HCT116 (cell line): Measurements from ENCODE around the gene GRIK4. TPM values are rescaled to one million over a fixed set of nuclear protein-coding genes. Genes with fewer than 3 reads are reported as not detected.

Experiments used
- ATAC-seq: fragments of 200-7000 bp; cut with Tn5 transposase; 2 replicates; pipeline ENCODE4 v1.9.1; 2020; ENCODE audit warnings: mild to moderate bottlenecking, moderate library complexity
- BruUV-seq: library from RNA; stranded (reverse); fragments of 400-500 nt; replicated peaks from 2 replicates; lab custom pipeline; 2021; lab: Mats Ljungman, UMichigan
- CTCF ChIA-PET: fragments of 300-600 bp; sonication (Branson Sonifier 250); formaldehyde crosslinking; loops from one replicate; lab custom pipeline; 2021; ENCODE audit warnings: antibody characterized with exemption; lab: Charles Lee
- POLR2A ChIA-PET: fragments of 300-600, 350-600 bp; sonication (Branson Sonifier 250); formaldehyde crosslinking; loops from one replicate; lab custom pipeline; 2021; ENCODE audit warnings: antibody characterized with exemption; lab: Charles Lee
- RAD21 ChIA-PET, 2 experiments: fragments of 300-600 bp; sonication (Branson Sonifier 250); formaldehyde crosslinking; loops; one replicate each; lab custom pipeline; 2023; ENCODE audit warnings: low total read pairs in 2 of 2; ENCODE audit not compliant: uncharacterized antibody in 2 of 2, unreplicated experiment in 2 of 2, low non-redundant PET in 1 of 2; lab: Charles Lee
- DNase-seq: peaks from one replicate; pipeline ENCODE4 v3.0.0-alpha.2; 2010; ENCODE audit warnings: low read depth, low spot score
- H2AFZ ChIP-seq: fragments of 200-600 bp; shearing (Covaris generic), sonication (generic); 2 replicates; pipeline ENCODE4 v1.6.1; 2017; ENCODE audit warnings: low read depth, mixed run types, mixed read lengths, antibody characterized with exemption, low read length; ENCODE audit not compliant: poor library complexity, severe bottlenecking
- H3K27ac ChIP-seq: 2 replicates; pipeline ENCODE4 v1.5.1; 2012; ENCODE audit warnings: low read depth, low read length
- H3K27me3 ChIP-seq: fragments of 200-600 bp; sonication (generic); 2 replicates; pipeline ENCODE4 v1.6.1; 2016; ENCODE audit warnings: mixed run types, low read length, mixed read lengths; ENCODE audit not compliant: insufficient read depth
- H3K36me3 ChIP-seq, 2 experiments: fragments of 200-500 bp in 1 of 2; fragments of 200-600 bp in 1 of 2; sonication (Bioruptor generic) in 1 of 2; sonication (generic) in 1 of 2; 2 replicates each; pipeline versions ENCODE4 v1.5.1 to v1.6.1; 2014 to 2016; ENCODE audit warnings: low read length in 2 of 2, inconsistent platforms in 1 of 2, mixed read lengths in 1 of 2, mixed run types in 1 of 2; ENCODE audit not compliant: insufficient read depth in 2 of 2, control insufficient read depth in 1 of 2
- H3K4me1 ChIP-seq, 2 experiments: fragments of 200-600 bp in 1 of 2; sonication (generic) in 1 of 2; 2 replicates each; pipeline versions ENCODE4 v1.5.1 to v1.6.1; 2012 to 2017; ENCODE audit warnings: low read length in 2 of 2, inconsistent platforms in 1 of 2, mild to moderate bottlenecking in 1 of 2, mixed read lengths in 1 of 2, mixed run types in 1 of 2, moderate library complexity in 1 of 2; ENCODE audit not compliant: insufficient read depth in 2 of 2, control insufficient read depth in 1 of 2
- H3K4me2 ChIP-seq: fragments of 200-600 bp; sonication (generic); 2 replicates; pipeline ENCODE4 v1.6.1; 2017; ENCODE audit warnings: mixed run types, low read length, mixed read lengths
- H3K4me3 ChIP-seq, 2 experiments: fragments of 200-600 bp in 1 of 2; sonication (generic) in 1 of 2; replicated peaks in 1 of 2; 2 replicates each; pipeline ENCODE4 v1.5.1; 2011 to 2016; ENCODE audit warnings: low read length in 2 of 2, control low read depth in 1 of 2, low read depth in 1 of 2, mild to moderate bottlenecking in 1 of 2, mixed read lengths in 1 of 2, mixed run types in 1 of 2
- H3K79me2 ChIP-seq: fragments of 200-600 bp; sonication (generic); 2 replicates; pipeline ENCODE4 v1.6.1; 2017; ENCODE audit warnings: mild to moderate bottlenecking, mixed run types, low read length, moderate library complexity, mixed read lengths; ENCODE audit not compliant: insufficient read depth
- H3K9ac ChIP-seq: fragments of 200-600 bp; sonication (generic); 2 replicates; pipeline ENCODE4 v1.6.1; 2016; ENCODE audit warnings: low read length, mixed read lengths
- H3K9me2 ChIP-seq: fragments of 200-600 bp; sonication (generic), shearing (Covaris generic); 2 replicates; pipeline ENCODE4 v1.6.1; 2017; ENCODE audit warnings: mixed run types, mild to moderate bottlenecking, moderate library complexity; ENCODE audit not compliant: insufficient read depth
- H3K9me3 ChIP-seq, 2 experiments: fragments of 200-500 bp in 1 of 2; fragments of 200-600 bp in 1 of 2; sonication (Bioruptor generic) in 1 of 2; sonication (generic) in 1 of 2; 2 replicates each; pipeline ENCODE4 v1.6.1; 2014 to 2017; ENCODE audit warnings: low read length in 2 of 2, mixed read lengths in 2 of 2, inconsistent platforms in 1 of 2, low read depth in 1 of 2, mild to moderate bottlenecking in 1 of 2, mixed run types in 1 of 2, moderate library complexity in 1 of 2; ENCODE audit not compliant: control insufficient read depth in 1 of 2, insufficient read depth in 1 of 2
- H4K20me1 ChIP-seq: fragments of 200-600 bp; sonication (generic), shearing (Covaris generic); 2 replicates; pipeline ENCODE4 v1.6.1; 2017; ENCODE audit warnings: mixed run types, mild to moderate bottlenecking, moderate library complexity; ENCODE audit not compliant: insufficient read depth
- CBX3 ChIP-seq: IDR thresholded peaks from 2 replicates; pipeline ENCODE4 v1.6.1; 2012; ENCODE audit warnings: low read depth
- CEBPB ChIP-seq: IDR thresholded peaks from 2 replicates; pipeline ENCODE4 v1.6.1; 2012; ENCODE audit warnings: low read depth
- EGR1 ChIP-seq: IDR thresholded peaks from 2 replicates; pipeline ENCODE4 v1.6.1; 2012; ENCODE audit warnings: low read depth
- EZH2 ChIP-seq: fragments of 200-600 bp; sonication (generic); IDR thresholded peaks from 2 replicates; pipeline ENCODE4 v1.6.1; 2017; ENCODE audit warnings: antibody characterized with exemption, mixed run types
- FOSL1 ChIP-seq: IDR thresholded peaks from 2 replicates; pipeline ENCODE4 v1.6.1; 2012; ENCODE audit warnings: low read depth
- POLR2A ChIP-seq: IDR thresholded peaks from 2 replicates; pipeline ENCODE4 v1.7.0; 2011; ENCODE audit warnings: borderline replicate concordance; ENCODE audit not compliant: insufficient read depth, insufficient read length; ENCODE audit errors: extremely low read depth
- RAD21 ChIP-seq: IDR thresholded peaks from 2 replicates; pipeline ENCODE4 v1.6.1; 2012; ENCODE audit warnings: low read depth, mild to moderate bottlenecking
- SIN3A ChIP-seq: IDR thresholded peaks from 2 replicates; pipeline ENCODE4 v1.6.1; 2012; ENCODE audit warnings: low read depth
- SP1 ChIP-seq: IDR thresholded peaks from 2 replicates; pipeline ENCODE4 v1.6.1; 2012; ENCODE audit warnings: low read depth
- TCF7L2 ChIP-seq: IDR thresholded peaks from 2 replicates; pipeline ENCODE4 v1.7.0; 2011; ENCODE audit warnings: borderline replicate concordance, inconsistent platforms; ENCODE audit not compliant: insufficient read depth, insufficient read length; ENCODE audit errors: extremely low read depth
- YY1 ChIP-seq: IDR thresholded peaks from 2 replicates; pipeline ENCODE4 v1.6.1; 2011; ENCODE audit warnings: low read length, low read depth, moderate library complexity, mild to moderate bottlenecking; ENCODE audit not compliant: insufficient replicate concordance; ENCODE audit errors: extremely low read depth
- ZNF274 ChIP-seq: fragments of 200-500 bp; sonication (Bioruptor generic); IDR thresholded peaks from 2 replicates; pipeline ENCODE4 v1.6.1; 2014; ENCODE audit warnings: mild to moderate bottlenecking, low read depth, low read length, inconsistent platforms
- intact Hi-C: fragments of 100-400 bp; cut with micrococcal nuclease; formaldehyde crosslinking; loops from 2 replicates; pipeline ENCODE4 v1.10.0; 2022
- total RNA-seq: library from RNA; stranded (reverse); gene quantifications from one replicate; pipeline ENCODE4 v1.2.1, GENCODE V29; 2021; ENCODE audit not compliant: unreplicated experiment
- TF ChIP-seq, protein P1 (sequence below): IDR thresholded peaks from 2 replicates; pipeline ENCODE4 v1.6.1; 2012
- TF ChIP-seq, protein P2 (sequence below), 3 experiments: fragments of 200-600 bp in 1 of 3; sonication (generic) in 1 of 3; IDR thresholded peaks in 2 of 3; conservative IDR thresholded peaks in 1 of 3; 2 replicates each; pipeline ENCODE4 v1.5.1; 2012 to 2017; ENCODE audit warnings: low read depth in 2 of 3, low read length in 2 of 3, antibody characterized with exemption in 1 of 3, borderline replicate concordance in 1 of 3, control low read depth in 1 of 3, mild to moderate bottlenecking in 1 of 3, mixed read lengths in 1 of 3, mixed run types in 1 of 3, moderate library complexity in 1 of 3; ENCODE audit not compliant: insufficient read depth in 1 of 3
- TF ChIP-seq, protein P3 (sequence below): IDR thresholded peaks from 2 replicates; pipeline ENCODE4 v1.6.1; 2011; ENCODE audit warnings: mild to moderate bottlenecking, low read length, moderate library complexity; ENCODE audit not compliant: insufficient replicate concordance; ENCODE audit errors: extremely low read depth
- TF ChIP-seq, protein P4 (sequence below): IDR thresholded peaks from 2 replicates; pipeline ENCODE4 v1.6.1; 2012

GRIK4 gene
- total RNA-seq, 1 experiment from 2014 or later = 0.52 TPM

DNA sequence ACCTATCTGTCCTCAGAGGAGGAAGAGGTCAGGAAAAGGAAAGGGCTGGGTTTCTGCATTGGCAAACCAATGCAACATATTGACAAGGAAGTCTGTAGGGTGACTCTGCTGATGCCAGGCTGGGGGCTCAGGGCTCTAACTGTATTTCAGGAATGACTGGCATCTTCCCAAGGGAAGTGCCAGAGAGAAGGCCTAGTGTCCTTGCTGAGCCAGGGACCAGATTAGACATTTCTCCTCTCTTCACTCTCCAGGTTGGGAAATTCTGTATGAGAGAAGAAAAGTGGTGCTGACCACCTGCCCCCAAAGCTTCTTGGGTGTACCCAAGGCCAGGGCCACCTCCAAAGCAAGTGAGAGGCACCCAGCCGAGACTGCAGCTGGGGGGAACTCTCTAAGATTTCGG, 27.2 kb downstream of the GRIK4 start:
- Histone ChIP-seq H3K9me3 (peaks cover 0 to 5% of the 10 kb centered on the region in 2 experiments; a peak in 1 of 4 replicates), H3K9me2 (no peaks in the 10 kb centered on the region), H2AFZ (no peak overlapping the region), H3K36me3 (no peaks in the 10 kb centered on the region), H3K79me2 (no peaks in the 10 kb centered on the region), H3K27me3 (no peaks in the 10 kb centered on the region), H3K27ac (no peak overlapping the region), H3K4me3 (no peak overlapping the region), H3K9ac (no peak overlapping the region), H3K4me2 (no peak overlapping the region), H3K4me1 (peaks cover 13 to 15% of the 10 kb centered on the region in 2 experiments), H4K20me1 (no peaks in the 10 kb centered on the region)
- no peak for ATAC-seq
- POLR2A ChIA-PET = no interaction called here
- intact Hi-C loops = no loop called here
- no peak for DNase-seq
- CTCF ChIA-PET = interaction anchor here (1.3 kb wide), 1 partner anchor 9 kb away, joined by 3 read pairs; no protein-coding TSS in a partner anchor
- no peak for TF ChIP-seq CEBPB
- TF ChIP-seq TCF7L2 = no peak
- TF ChIP-seq, protein P1, sequence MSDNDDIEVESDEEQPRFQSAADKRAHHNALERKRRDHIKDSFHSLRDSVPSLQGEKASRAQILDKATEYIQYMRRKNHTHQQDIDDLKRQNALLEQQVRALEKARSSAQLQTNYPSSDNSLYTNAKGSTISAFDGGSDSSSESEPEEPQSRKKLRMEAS = no peak
- TF ChIP-seq RAD21 = no peak
- TF ChIP-seq YY1 = no peak
- TF ChIP-seq, protein P2, sequence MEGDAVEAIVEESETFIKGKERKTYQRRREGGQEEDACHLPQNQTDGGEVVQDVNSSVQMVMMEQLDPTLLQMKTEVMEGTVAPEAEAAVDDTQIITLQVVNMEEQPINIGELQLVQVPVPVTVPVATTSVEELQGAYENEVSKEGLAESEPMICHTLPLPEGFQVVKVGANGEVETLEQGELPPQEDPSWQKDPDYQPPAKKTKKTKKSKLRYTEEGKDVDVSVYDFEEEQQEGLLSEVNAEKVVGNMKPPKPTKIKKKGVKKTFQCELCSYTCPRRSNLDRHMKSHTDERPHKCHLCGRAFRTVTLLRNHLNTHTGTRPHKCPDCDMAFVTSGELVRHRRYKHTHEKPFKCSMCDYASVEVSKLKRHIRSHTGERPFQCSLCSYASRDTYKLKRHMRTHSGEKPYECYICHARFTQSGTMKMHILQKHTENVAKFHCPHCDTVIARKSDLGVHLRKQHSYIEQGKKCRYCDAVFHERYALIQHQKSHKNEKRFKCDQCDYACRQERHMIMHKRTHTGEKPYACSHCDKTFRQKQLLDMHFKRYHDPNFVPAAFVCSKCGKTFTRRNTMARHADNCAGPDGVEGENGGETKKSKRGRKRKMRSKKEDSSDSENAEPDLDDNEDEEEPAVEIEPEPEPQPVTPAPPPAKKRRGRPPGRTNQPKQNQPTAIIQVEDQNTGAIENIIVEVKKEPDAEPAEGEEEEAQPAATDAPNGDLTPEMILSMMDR (IDR thresholded peaks at IDR 0.05 in 2 of 3, conservative IDR thresholded peaks at IDR 0.05 in 1 of 3; ENCODE audit: borderline replicate concordance in 1 of 3, insufficient read depth in 1 of 3, low read depth in 2 of 3, low read length in 2 of 3) = no peak
- TF ChIP-seq, protein P3, sequence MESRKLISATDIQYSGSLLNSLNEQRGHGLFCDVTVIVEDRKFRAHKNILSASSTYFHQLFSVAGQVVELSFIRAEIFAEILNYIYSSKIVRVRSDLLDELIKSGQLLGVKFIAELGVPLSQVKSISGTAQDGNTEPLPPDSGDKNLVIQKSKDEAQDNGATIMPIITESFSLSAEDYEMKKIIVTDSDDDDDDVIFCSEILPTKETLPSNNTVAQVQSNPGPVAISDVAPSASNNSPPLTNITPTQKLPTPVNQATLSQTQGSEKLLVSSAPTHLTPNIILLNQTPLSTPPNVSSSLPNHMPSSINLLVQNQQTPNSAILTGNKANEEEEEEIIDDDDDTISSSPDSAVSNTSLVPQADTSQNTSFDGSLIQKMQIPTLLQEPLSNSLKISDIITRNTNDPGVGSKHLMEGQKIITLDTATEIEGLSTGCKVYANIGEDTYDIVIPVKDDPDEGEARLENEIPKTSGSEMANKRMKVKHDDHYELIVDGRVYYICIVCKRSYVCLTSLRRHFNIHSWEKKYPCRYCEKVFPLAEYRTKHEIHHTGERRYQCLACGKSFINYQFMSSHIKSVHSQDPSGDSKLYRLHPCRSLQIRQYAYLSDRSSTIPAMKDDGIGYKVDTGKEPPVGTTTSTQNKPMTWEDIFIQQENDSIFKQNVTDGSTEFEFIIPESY = no peak
- TF ChIP-seq ZNF274 = no peak
- TF ChIP-seq EZH2 = no peak
- no peak for TF ChIP-seq FOSL1
- no peak for TF ChIP-seq SP1
- no peak for TF ChIP-seq POLR2A
- TF ChIP-seq, protein P4, sequence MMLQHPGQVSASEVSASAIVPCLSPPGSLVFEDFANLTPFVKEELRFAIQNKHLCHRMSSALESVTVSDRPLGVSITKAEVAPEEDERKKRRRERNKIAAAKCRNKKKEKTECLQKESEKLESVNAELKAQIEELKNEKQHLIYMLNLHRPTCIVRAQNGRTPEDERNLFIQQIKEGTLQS = no peak
- no peak for TF ChIP-seq CBX3
- no peak for TF ChIP-seq SIN3A
- no peak for TF ChIP-seq EGR1
- no TSS peak for BruUV-seq
- RAD21 ChIA-PET = interaction anchor here in 1 of 2 experiments (0.5 kb wide), 1 partner anchor 414 kb away, joined by 3 read pairs; no protein-coding TSS in a partner anchor
